WTC11 (cell line): Measurements from ENCODE around the gene ZFYVE28. TPM values are rescaled to one million over a fixed set of nuclear protein-coding genes. Genes with fewer than 3 reads are reported as not detected.

Source experiments
- ATAC-seq: fragments of 200-7000 bp; cut with Tn5 transposase; 2 replicates; pipeline ENCODE4 v1.10.0; 2021; ENCODE audit warnings: mild to moderate bottlenecking, moderate library complexity
- CTCF ChIA-PET: fragments of 300-600 bp; sonication (Branson Sonifier 250); formaldehyde crosslinking; loops from one replicate; lab custom pipeline; 2021; ENCODE audit warnings: antibody characterized with exemption; lab: Charles Lee
- POLR2A ChIA-PET: fragments of 350-600 bp; sonication (Branson Sonifier 250); formaldehyde crosslinking; loops from one replicate; lab custom pipeline; 2021; ENCODE audit warnings: antibody characterized with exemption; lab: Charles Lee
- DNase-seq: peaks from one replicate; pipeline ENCODE4 v3.0.0; 2021; ENCODE audit warnings: low spot score
- H3K27ac Mint-ChIP-seq: 2 replicates; pipeline ENCODE4 v1.8.0; 2021; ENCODE audit warnings: mixed read lengths
- H3K27me3 Mint-ChIP-seq: 2 replicates; pipeline ENCODE4 v1.8.0; 2021; ENCODE audit warnings: low read depth, mild to moderate bottlenecking, moderate library complexity, mixed read lengths
- H3K36me3 Mint-ChIP-seq: 2 replicates; pipeline ENCODE4 v1.8.0; 2021; ENCODE audit warnings: mixed read lengths
- H3K4me1 Mint-ChIP-seq: 2 replicates; pipeline ENCODE4 v1.8.0; 2022; ENCODE audit warnings: mixed read lengths
- H3K4me3 Mint-ChIP-seq: 2 replicates; pipeline ENCODE4 v1.8.0; 2021; ENCODE audit warnings: mild to moderate bottlenecking, moderate library complexity, mixed read lengths
- H3K9me3 Mint-ChIP-seq: 2 replicates; pipeline ENCODE4 v1.8.0; 2021; ENCODE audit warnings: mixed read lengths
- AR ChIP-seq: fragments of 250-450 bp; sonication (Bioruptor Pico); IDR thresholded peaks from 2 replicates; pipeline ENCODE4 v1.9.0; 2021; ENCODE audit warnings: mild to moderate bottlenecking
- CREB1 ChIP-seq: sonication (generic); formaldehyde crosslinking; IDR thresholded peaks from 2 replicates; pipeline ENCODE4 v1.8.0; 2023; ENCODE audit warnings: mild to moderate bottlenecking, missing genetic modification reagents
- E2F4 ChIP-seq: sonication (generic); formaldehyde crosslinking; IDR thresholded peaks from 2 replicates; pipeline ENCODE4 v1.8.1; 2022; ENCODE audit warnings: low read depth, mild to moderate bottlenecking, moderate library complexity, missing genetic modification reagents, borderline replicate concordance
- FOXK1 ChIP-seq: sonication (generic); formaldehyde crosslinking; IDR thresholded peaks from 2 replicates; pipeline ENCODE4 v1.8.0; 2022; ENCODE audit warnings: mild to moderate bottlenecking, moderate library complexity, missing genetic modification reagents
- JUN ChIP-seq: sonication (generic); formaldehyde crosslinking; IDR thresholded peaks from 2 replicates; pipeline ENCODE4 v1.8.0; 2023; ENCODE audit warnings: mild to moderate bottlenecking, missing genetic modification reagents
- MXD4 ChIP-seq: fragments of 250-450 bp; sonication (Bioruptor Pico); IDR thresholded peaks from 2 replicates; pipeline ENCODE4 v1.8.0; 2021; ENCODE audit warnings: mild to moderate bottlenecking, moderate library complexity, borderline replicate concordance
- MYBL2 ChIP-seq: sonication (generic); formaldehyde crosslinking; IDR thresholded peaks from 2 replicates; pipeline ENCODE4 v1.8.1; 2023; ENCODE audit warnings: mild to moderate bottlenecking, moderate library complexity, missing genetic modification reagents
- NFE2L1 ChIP-seq: sonication (generic); formaldehyde crosslinking; IDR thresholded peaks from 2 replicates; pipeline ENCODE4 v1.8.1; 2023; ENCODE audit warnings: missing genetic modification reagents
- PREB ChIP-seq: sonication (generic); formaldehyde crosslinking; IDR thresholded peaks from 2 replicates; pipeline ENCODE4 v1.8.1; 2022; ENCODE audit warnings: mild to moderate bottlenecking, missing genetic modification reagents, moderate library complexity, borderline replicate concordance
- RORB ChIP-seq: fragments of 250-450 bp; sonication (Bioruptor Pico); IDR thresholded peaks from 2 replicates; pipeline ENCODE4 v1.9.0; 2021; ENCODE audit warnings: mild to moderate bottlenecking
- SP1 ChIP-seq: sonication (generic); formaldehyde crosslinking; conservative IDR thresholded peaks from 2 replicates; pipeline ENCODE4 v1.8.1; 2022; ENCODE audit warnings: missing genetic modification reagents
- TP53 ChIP-seq: sonication (generic); formaldehyde crosslinking; IDR thresholded peaks from 2 replicates; pipeline ENCODE4 v1.8.1; 2023; ENCODE audit warnings: mild to moderate bottlenecking, missing genetic modification reagents
- ZNF138 ChIP-seq: sonication (generic); formaldehyde crosslinking; conservative IDR thresholded peaks from 2 replicates; pipeline ENCODE4 v1.8.1; 2022; ENCODE audit warnings: mild to moderate bottlenecking, moderate library complexity, missing genetic modification reagents
- ZNF416 ChIP-seq: fragments of 250-450 bp; sonication (Bioruptor Pico); IDR thresholded peaks from 2 replicates; pipeline ENCODE4 v1.9.0; 2021; ENCODE audit warnings: mild to moderate bottlenecking, inconsistent platforms
- total RNA-seq: library from RNA; stranded (reverse); gene quantifications from 3 replicates; pipeline ENCODE4 v1.2.3, GENCODE V29; 2021
- TF ChIP-seq, protein P1 (sequence below): sonication (generic); formaldehyde crosslinking; IDR thresholded peaks from 2 replicates; pipeline ENCODE4 v1.8.1; 2023; ENCODE audit warnings: mild to moderate bottlenecking, missing genetic modification reagents, moderate library complexity
- TF ChIP-seq, protein P2 (sequence below): fragments of 250-450 bp; sonication (Bioruptor Pico); IDR thresholded peaks from 2 replicates; pipeline ENCODE4 v1.9.0; 2021; ENCODE audit warnings: mild to moderate bottlenecking, borderline replicate concordance
- TF ChIP-seq, protein P3 (sequence below): sonication (generic); formaldehyde crosslinking; IDR thresholded peaks from 2 replicates; pipeline ENCODE4 v1.8.0; 2022; ENCODE audit warnings: mild to moderate bottlenecking, missing genetic modification reagents
- TF ChIP-seq, protein P4 (sequence below): sonication (generic); formaldehyde crosslinking; IDR thresholded peaks from 2 replicates; pipeline ENCODE4 v1.8.1; 2023; ENCODE audit warnings: mild to moderate bottlenecking, missing genetic modification reagents
- TF ChIP-seq, protein P5 (sequence below): sonication (generic); formaldehyde crosslinking; IDR thresholded peaks from 2 replicates; pipeline ENCODE4 v1.8.1; 2023; ENCODE audit warnings: mild to moderate bottlenecking, missing genetic modification reagents, moderate library complexity

The ZFYVE28 gene
- total RNA-seq, 1 experiment from 2014 or later, result 7.8 TPM

GRCh38 chr4:2295500-2295899 is 122.9 kb downstream of the ZFYVE28 start (continued):
- no peak for TF ChIP-seq AR
- TF ChIP-seq MXD4 (CRISPR knock-in tag), result no peak
- no peak for TF ChIP-seq RORB (CRISPR knock-in tag)
- TF ChIP-seq MYBL2 (CRISPR knock-in tag), result no peak
- no peak for TF ChIP-seq ZNF416 (CRISPR knock-in tag)
- no peak for TF ChIP-seq CREB1 (CRISPR knock-in tag)
- TF ChIP-seq, protein P1, sequence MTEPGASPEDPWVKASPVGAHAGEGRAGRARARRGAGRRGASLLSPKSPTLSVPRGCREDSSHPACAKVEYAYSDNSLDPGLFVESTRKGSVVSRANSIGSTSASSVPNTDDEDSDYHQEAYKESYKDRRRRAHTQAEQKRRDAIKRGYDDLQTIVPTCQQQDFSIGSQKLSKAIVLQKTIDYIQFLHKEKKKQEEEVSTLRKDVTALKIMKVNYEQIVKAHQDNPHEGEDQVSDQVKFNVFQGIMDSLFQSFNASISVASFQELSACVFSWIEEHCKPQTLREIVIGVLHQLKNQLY (CRISPR knock-in tag), result no peak
- TF ChIP-seq E2F4 (CRISPR knock-in tag), result no peak

GRCh38 chr4:2292646-2293108 is 125.8 kb downstream of the ZFYVE28 start:
- H3K27ac Mint-ChIP-seq, result no peak overlapping the region
- ATAC-seq, result no peak
- TF ChIP-seq, protein P2, sequence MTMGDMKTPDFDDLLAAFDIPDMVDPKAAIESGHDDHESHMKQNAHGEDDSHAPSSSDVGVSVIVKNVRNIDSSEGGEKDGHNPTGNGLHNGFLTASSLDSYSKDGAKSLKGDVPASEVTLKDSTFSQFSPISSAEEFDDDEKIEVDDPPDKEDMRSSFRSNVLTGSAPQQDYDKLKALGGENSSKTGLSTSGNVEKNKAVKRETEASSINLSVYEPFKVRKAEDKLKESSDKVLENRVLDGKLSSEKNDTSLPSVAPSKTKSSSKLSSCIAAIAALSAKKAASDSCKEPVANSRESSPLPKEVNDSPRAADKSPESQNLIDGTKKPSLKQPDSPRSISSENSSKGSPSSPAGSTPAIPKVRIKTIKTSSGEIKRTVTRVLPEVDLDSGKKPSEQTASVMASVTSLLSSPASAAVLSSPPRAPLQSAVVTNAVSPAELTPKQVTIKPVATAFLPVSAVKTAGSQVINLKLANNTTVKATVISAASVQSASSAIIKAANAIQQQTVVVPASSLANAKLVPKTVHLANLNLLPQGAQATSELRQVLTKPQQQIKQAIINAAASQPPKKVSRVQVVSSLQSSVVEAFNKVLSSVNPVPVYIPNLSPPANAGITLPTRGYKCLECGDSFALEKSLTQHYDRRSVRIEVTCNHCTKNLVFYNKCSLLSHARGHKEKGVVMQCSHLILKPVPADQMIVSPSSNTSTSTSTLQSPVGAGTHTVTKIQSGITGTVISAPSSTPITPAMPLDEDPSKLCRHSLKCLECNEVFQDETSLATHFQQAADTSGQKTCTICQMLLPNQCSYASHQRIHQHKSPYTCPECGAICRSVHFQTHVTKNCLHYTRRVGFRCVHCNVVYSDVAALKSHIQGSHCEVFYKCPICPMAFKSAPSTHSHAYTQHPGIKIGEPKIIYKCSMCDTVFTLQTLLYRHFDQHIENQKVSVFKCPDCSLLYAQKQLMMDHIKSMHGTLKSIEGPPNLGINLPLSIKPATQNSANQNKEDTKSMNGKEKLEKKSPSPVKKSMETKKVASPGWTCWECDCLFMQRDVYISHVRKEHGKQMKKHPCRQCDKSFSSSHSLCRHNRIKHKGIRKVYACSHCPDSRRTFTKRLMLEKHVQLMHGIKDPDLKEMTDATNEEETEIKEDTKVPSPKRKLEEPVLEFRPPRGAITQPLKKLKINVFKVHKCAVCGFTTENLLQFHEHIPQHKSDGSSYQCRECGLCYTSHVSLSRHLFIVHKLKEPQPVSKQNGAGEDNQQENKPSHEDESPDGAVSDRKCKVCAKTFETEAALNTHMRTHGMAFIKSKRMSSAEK (CRISPR knock-in tag), result no peak
- no peak for TF ChIP-seq FOXK1
- TF ChIP-seq, protein P3, sequence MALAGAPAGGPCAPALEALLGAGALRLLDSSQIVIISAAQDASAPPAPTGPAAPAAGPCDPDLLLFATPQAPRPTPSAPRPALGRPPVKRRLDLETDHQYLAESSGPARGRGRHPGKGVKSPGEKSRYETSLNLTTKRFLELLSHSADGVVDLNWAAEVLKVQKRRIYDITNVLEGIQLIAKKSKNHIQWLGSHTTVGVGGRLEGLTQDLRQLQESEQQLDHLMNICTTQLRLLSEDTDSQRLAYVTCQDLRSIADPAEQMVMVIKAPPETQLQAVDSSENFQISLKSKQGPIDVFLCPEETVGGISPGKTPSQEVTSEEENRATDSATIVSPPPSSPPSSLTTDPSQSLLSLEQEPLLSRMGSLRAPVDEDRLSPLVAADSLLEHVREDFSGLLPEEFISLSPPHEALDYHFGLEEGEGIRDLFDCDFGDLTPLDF (CRISPR knock-in tag), result no peak
- TF ChIP-seq CREB1 (CRISPR knock-in tag), result no peak
- no peak for TF ChIP-seq ZNF138
- TF ChIP-seq, protein P4, sequence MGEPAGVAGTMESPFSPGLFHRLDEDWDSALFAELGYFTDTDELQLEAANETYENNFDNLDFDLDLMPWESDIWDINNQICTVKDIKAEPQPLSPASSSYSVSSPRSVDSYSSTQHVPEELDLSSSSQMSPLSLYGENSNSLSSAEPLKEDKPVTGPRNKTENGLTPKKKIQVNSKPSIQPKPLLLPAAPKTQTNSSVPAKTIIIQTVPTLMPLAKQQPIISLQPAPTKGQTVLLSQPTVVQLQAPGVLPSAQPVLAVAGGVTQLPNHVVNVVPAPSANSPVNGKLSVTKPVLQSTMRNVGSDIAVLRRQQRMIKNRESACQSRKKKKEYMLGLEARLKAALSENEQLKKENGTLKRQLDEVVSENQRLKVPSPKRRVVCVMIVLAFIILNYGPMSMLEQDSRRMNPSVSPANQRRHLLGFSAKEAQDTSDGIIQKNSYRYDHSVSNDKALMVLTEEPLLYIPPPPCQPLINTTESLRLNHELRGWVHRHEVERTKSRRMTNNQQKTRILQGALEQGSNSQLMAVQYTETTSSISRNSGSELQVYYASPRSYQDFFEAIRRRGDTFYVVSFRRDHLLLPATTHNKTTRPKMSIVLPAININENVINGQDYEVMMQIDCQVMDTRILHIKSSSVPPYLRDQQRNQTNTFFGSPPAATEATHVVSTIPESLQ, result no peak
- TF ChIP-seq PREB (CRISPR knock-in tag), result no peak
- no peak for TF ChIP-seq RORB (CRISPR knock-in tag)
- TF ChIP-seq TP53 (CRISPR knock-in tag), result no peak
- TF ChIP-seq, protein P5, sequence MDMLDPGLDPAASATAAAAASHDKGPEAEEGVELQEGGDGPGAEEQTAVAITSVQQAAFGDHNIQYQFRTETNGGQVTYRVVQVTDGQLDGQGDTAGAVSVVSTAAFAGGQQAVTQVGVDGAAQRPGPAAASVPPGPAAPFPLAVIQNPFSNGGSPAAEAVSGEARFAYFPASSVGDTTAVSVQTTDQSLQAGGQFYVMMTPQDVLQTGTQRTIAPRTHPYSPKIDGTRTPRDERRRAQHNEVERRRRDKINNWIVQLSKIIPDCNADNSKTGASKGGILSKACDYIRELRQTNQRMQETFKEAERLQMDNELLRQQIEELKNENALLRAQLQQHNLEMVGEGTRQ, result no peak
- no peak for TF ChIP-seq SP1
- no peak for TF ChIP-seq JUN (CRISPR knock-in tag)
- TF ChIP-seq NFE2L1 (CRISPR knock-in tag), result no peak

More at GRCh38 chr4:2292646-2293108, 125.8 kb downstream of the ZFYVE28 start:
- Mint-ChIP-seq H3K4me1 (peaks cover 8% of the 10 kb centered on the region), H3K36me3 (peaks cover 2% of the 10 kb centered on the region; the same call in 1 of the 2 replicates), H3K27me3 (no peaks in the 10 kb centered on the region), H3K9me3 (peaks cover 8% of the 10 kb centered on the region), H3K4me3 (no peak overlapping the region)
- ChIA-PET POLR2A (no interaction called here), CTCF (interaction anchor here (1.0 kb wide), 1 partner anchor 147 kb away, joined by 3 read pairs; no protein-coding TSS in a partner anchor)
- DNase-seq, result no peak
